PC-9 (cell line): Measurements from ENCODE around the gene MMP17. TPM values are rescaled to one million over a fixed set of nuclear protein-coding genes. Genes with fewer than 3 reads are reported as not detected.
A peak's percentile ranks its signal among the peaks of the same experiment; 100 is the strongest.

Experiments
- BruUV-seq: library from RNA; stranded (reverse); fragments of 400-500 nt; replicated peaks from 2 replicates; lab custom pipeline; 2021; lab: Mats Ljungman, UMichigan
- CTCF ChIA-PET: fragments of 300-600 bp; sonication (Branson Sonifier 250); formaldehyde crosslinking; loops from one replicate; lab custom pipeline; 2022; ENCODE audit warnings: antibody characterized with exemption; lab: Charles Lee
- POLR2A ChIA-PET: fragments of 300-600 bp; sonication (Branson Sonifier 250); formaldehyde crosslinking; loops from one replicate; lab custom pipeline; 2022; ENCODE audit warnings: antibody characterized with exemption; ENCODE audit not compliant: unreplicated experiment; lab: Charles Lee
- DNase-seq, 2 experiments: peaks; one replicate each; pipeline versions ENCODE4 v3.0.0 to v3.0.0-alpha.2; 2015 to 2022; ENCODE audit warnings: mixed read lengths in 1 of 2
- H2AFZ ChIP-seq: fragments of 200-600 bp; sonication (generic); 2 replicates; pipeline ENCODE4 v1.8.1; 2017; ENCODE audit warnings: antibody characterized with exemption
- H3F3A ChIP-seq: fragments of 200-600 bp; sonication (generic); 2 replicates; pipeline ENCODE4 v1.8.1; 2017; ENCODE audit warnings: antibody characterized with exemption, mild to moderate bottlenecking, low read depth; ENCODE audit not compliant: insufficient read depth
- H3K27ac ChIP-seq: fragments of 200-600 bp; sonication (generic); 2 replicates; pipeline ENCODE4 v1.6.1; 2016; ENCODE audit warnings: mixed run types
- H3K27me3 ChIP-seq: fragments of 200-600 bp; sonication (generic); 2 replicates; pipeline ENCODE4 v1.6.1; 2016; ENCODE audit warnings: low read depth, mixed run types; ENCODE audit not compliant: insufficient read depth
- H3K36me3 ChIP-seq: fragments of 200-600 bp; sonication (generic); 2 replicates; pipeline ENCODE4 v1.6.1; 2016; ENCODE audit warnings: low read depth, mixed run types
- H3K4me1 ChIP-seq: fragments of 200-600 bp; sonication (generic); replicated peaks from 2 replicates; pipeline ENCODE4 v1.6.1; 2016; ENCODE audit warnings: mixed run types; ENCODE audit not compliant: insufficient read depth
- H3K4me2 ChIP-seq: fragments of 200-600 bp; sonication (generic); 2 replicates; pipeline ENCODE4 v1.6.1; 2017; ENCODE audit warnings: mixed run types
- H3K4me3 ChIP-seq: fragments of 200-600 bp; sonication (generic); 2 replicates; pipeline ENCODE4 v1.6.1; 2016; ENCODE audit warnings: mixed run types
- H3K79me2 ChIP-seq: fragments of 200-600 bp; sonication (generic); 2 replicates; pipeline ENCODE4 v1.6.1; 2017; ENCODE audit warnings: low read depth, mixed run types
- H3K9me2 ChIP-seq: fragments of 200-600 bp; sonication (generic); 2 replicates; pipeline ENCODE4 v1.8.1; 2017; ENCODE audit warnings: mild to moderate bottlenecking; ENCODE audit not compliant: insufficient read depth
- H3K9me3 ChIP-seq: fragments of 200-600 bp; sonication (generic); 2 replicates; pipeline ENCODE4 v1.8.1; 2016; ENCODE audit warnings: low read depth; ENCODE audit not compliant: insufficient read depth
- H4K20me1 ChIP-seq: fragments of 200-600 bp; sonication (generic); 2 replicates; pipeline ENCODE4 v1.8.1; 2017; ENCODE audit not compliant: insufficient read depth
- CTCF ChIP-seq: fragments of 200-600 bp; sonication (generic); conservative IDR thresholded peaks from 2 replicates; pipeline ENCODE4 v1.6.1; 2017; ENCODE audit warnings: mixed run types, antibody characterized with exemption, mild to moderate bottlenecking, moderate library complexity
- EZH2 ChIP-seq: fragments of 200-600 bp; sonication (generic); IDR thresholded peaks from 2 replicates; pipeline ENCODE4 v1.8.0; 2017; ENCODE audit warnings: antibody characterized with exemption, low read depth
- intact Hi-C: fragments of 100-400 bp; cut with micrococcal nuclease; formaldehyde crosslinking; loops from one replicate; pipeline ENCODE4 v1.10.0; 2022; ENCODE audit not compliant: unreplicated experiment
- total RNA-seq: library from RNA; stranded (reverse); gene quantifications from 2 replicates; pipeline ENCODE4 v1.2.3, GENCODE V29; 2021

Gene MMP17
- total RNA-seq, 1 experiment from 2014 or later: 3.3 TPM

GRCh38 chr12:131849700-131850553 is 21.7 kb downstream of the MMP17 start:
- TF ChIP-seq CTCF (no peak), EZH2 (no peak)
- no peak overlapping the region for H2AFZ ChIP-seq
- H3F3A ChIP-seq: peaks cover 14% of the 10 kb centered on the region; the same call in 1 of the 2 replicates
- H3K79me2 ChIP-seq: no peaks in the 10 kb centered on the region
- no peaks in the 10 kb centered on the region for H3K9me3 ChIP-seq
- DNase-seq: no peak
- no TSS peak for BruUV-seq
- H3K27me3 ChIP-seq: peaks cover 3% of the 10 kb centered on the region; the same call in 1 of the 2 replicates
- no peak overlapping the region for H3K27ac ChIP-seq
- no peaks in the 10 kb centered on the region for H4K20me1 ChIP-seq
- no peaks in the 10 kb centered on the region for H3K9me2 ChIP-seq
- POLR2A ChIA-PET: interaction anchor here (0.5 kb wide), 1 partner anchor 69 kb away, joined by 4 read pairs; no protein-coding TSS in a partner anchor
- CTCF ChIA-PET: no interaction called here
- H3K4me1 ChIP-seq: 0 out of 2 replicates have a peak, but pooled peaks cover 3% of the 10 kb centered on the region
- intact Hi-C loops: loop anchor here (5.0 kb wide), 1 partner anchor 77 kb away; the partner anchor contains the start of gene PUS1
- no peak overlapping the region for H3K4me2 ChIP-seq
- no peak overlapping the region for H3K4me3 ChIP-seq
- no peaks in the 10 kb centered on the region for H3K36me3 ChIP-seq

GRCh38 chr12:131850856-131851559 is 22.8 kb downstream of the MMP17 start:
- POLR2A ChIA-PET: no interaction called here
- H3K4me1 ChIP-seq: peaks cover 12% of the 10 kb centered on the region
- no peaks in the 10 kb centered on the region for H3K36me3 ChIP-seq
- peaks cover 14% of the 10 kb centered on the region; the same call in 1 of the 2 replicates for H3F3A ChIP-seq
- intact Hi-C loops: loop anchor here (1.0 to 5.0 kb wide), 3 partner anchors 76 to 150 kb away; partner anchors contain the start of genes EP400 and PUS1
- TF ChIP-seq EZH2: no peak
- peak; percentile 89 for TF ChIP-seq CTCF
- peak overlapping the region; percentile 57 for H3K4me2 ChIP-seq
- H3K4me3 ChIP-seq: no peak overlapping the region
- H3K9me3 ChIP-seq: no peaks in the 10 kb centered on the region
- peak; percentile 62 to 83 for DNase-seq
- no peaks in the 10 kb centered on the region for H4K20me1 ChIP-seq
- H2AFZ ChIP-seq: no peak overlapping the region
- H3K9me2 ChIP-seq: no peaks in the 10 kb centered on the region
- H3K27me3 ChIP-seq: peaks cover 1% of the 10 kb centered on the region; the same call in 1 of the 2 replicates
- H3K27ac ChIP-seq: no peak overlapping the region
- no TSS peak for BruUV-seq
- CTCF ChIA-PET: interaction anchor here (0.6 to 1.0 kb wide), 4 partner anchors 13 to 172 kb away, joined by 3 to 4 read pairs (median 4); no protein-coding TSS in a partner anchor
- H3K79me2 ChIP-seq: no peaks in the 10 kb centered on the region
